Measurements from ENCODE around the gene CACNA1D.

GRCh38 chr3:53599771-53600170 lies 105.4 kb downstream of the CACNA1D start:
- TF ChIP-seq CTCF (conservative IDR thresholded peaks at IDR 0.05; ENCODE audit: low read depth, low read length) (no peak), EZH2 (IDR thresholded peaks at IDR 0.05; ENCODE audit: borderline replicate concordance, low read depth, low read length, poor library complexity, severe bottlenecking) (no peak)

Data from A673 (cell line).